OCI-LY7 (cell line): Measurements from ENCODE around the gene ART1. TPM values are rescaled to one million over a fixed set of nuclear protein-coding genes. Genes with fewer than 3 reads are reported as not detected.
"Not testable (repeated sequence)": the region's sequence is repeated elsewhere in the genome, so short reads cannot be mapped to it uniquely, and the experiment has no call there.

Source experiments
- BruUV-seq: library from RNA; stranded (reverse); fragments of 400-500 nt; replicated peaks from 2 replicates; lab custom pipeline; 2021; lab: Mats Ljungman, UMichigan
- CTCF ChIA-PET: fragments of 300-600 bp; sonication (Branson Sonifier 250); formaldehyde crosslinking; loops from one replicate; lab custom pipeline; 2022; ENCODE audit warnings: antibody characterized with exemption; ENCODE audit not compliant: unreplicated experiment; lab: Charles Lee
- POLR2A ChIA-PET: fragments of 300-600 bp; sonication (Branson Sonifier 250); formaldehyde crosslinking; loops from one replicate; lab custom pipeline; 2022; ENCODE audit warnings: antibody characterized with exemption; lab: Charles Lee
- DNase-seq: peaks from one replicate; pipeline ENCODE4 v3.0.0-alpha.2; 2015; ENCODE audit warnings: low spot score
- H2AFZ ChIP-seq: fragments of 200-600 bp; sonication (generic), shearing (Covaris generic); 2 replicates; pipeline ENCODE4 v1.6.1; 2014; ENCODE audit warnings: mild to moderate bottlenecking, antibody characterized with exemption, low read length, moderate library complexity
- H3K27ac ChIP-seq: fragments of 200-600 bp; sonication (generic); 2 replicates; pipeline ENCODE4 v1.5.1; 2014; ENCODE audit warnings: mixed run types, low read depth, mild to moderate bottlenecking, moderate library complexity, low read length, inconsistent platforms; ENCODE audit not compliant: poor library complexity, severe bottlenecking
- H3K36me3 ChIP-seq: fragments of 200-600 bp; sonication (generic); 2 replicates; pipeline ENCODE4 v1.6.1; 2014; ENCODE audit warnings: mild to moderate bottlenecking, antibody characterized with exemption, low read length, moderate library complexity, mixed read lengths; ENCODE audit not compliant: insufficient read depth
- H3K4me1 ChIP-seq: fragments of 200-600 bp; sonication (generic); 2 replicates; pipeline ENCODE4 v1.5.1; 2014; ENCODE audit warnings: mild to moderate bottlenecking, low read length; ENCODE audit not compliant: insufficient read depth, poor library complexity, severe bottlenecking
- H3K4me2 ChIP-seq: fragments of 200-600 bp; sonication (generic); 2 replicates; pipeline ENCODE4 v1.6.1; 2014; ENCODE audit warnings: mild to moderate bottlenecking, low read length
- H3K4me3 ChIP-seq: fragments of 200-600 bp; sonication (generic); 2 replicates; pipeline ENCODE4 v1.5.1; 2014; ENCODE audit warnings: mild to moderate bottlenecking, low read depth, low read length; ENCODE audit not compliant: poor library complexity, severe bottlenecking
- H3K79me2 ChIP-seq: fragments of 200-600 bp; sonication (generic); 2 replicates; pipeline ENCODE4 v1.6.1; 2016; ENCODE audit warnings: low read depth, mild to moderate bottlenecking, low read length, moderate library complexity, mixed read lengths; ENCODE audit not compliant: insufficient read depth
- H3K9me2 ChIP-seq: fragments of 200-600 bp; sonication (generic); 2 replicates; pipeline ENCODE4 v1.6.1; 2016; ENCODE audit warnings: mild to moderate bottlenecking, low read length, mixed read lengths; ENCODE audit not compliant: insufficient read depth
- H3K9me3 ChIP-seq: fragments of 200-600 bp; sonication (generic); 2 replicates; pipeline ENCODE4 v1.6.1; 2014; ENCODE audit warnings: mild to moderate bottlenecking, mixed run types, low read length, mixed read lengths
- H4K20me1 ChIP-seq: fragments of 200-600 bp; sonication (generic); 2 replicates; pipeline ENCODE4 v1.6.1; 2014; ENCODE audit warnings: mild to moderate bottlenecking, antibody characterized with exemption, low read length, moderate library complexity, mixed read lengths; ENCODE audit not compliant: insufficient read depth
- CTCF ChIP-seq: fragments of 200-600 bp; sonication (generic); conservative IDR thresholded peaks from 2 replicates; pipeline ENCODE4 v1.5.1; 2014; ENCODE audit warnings: mild to moderate bottlenecking, antibody characterized with exemption, low read length, moderate library complexity, mixed read lengths
- EZH2phosphoT487 ChIP-seq: fragments of 200-600 bp; sonication (generic); IDR thresholded peaks from 2 replicates; pipeline ENCODE4 v1.6.1; 2018; ENCODE audit warnings: low read depth, borderline replicate concordance, mild to moderate bottlenecking, mixed run types, antibody characterized with exemption, low read length, moderate library complexity, mixed read lengths
- intact Hi-C: fragments of 100-400 bp; cut with micrococcal nuclease; formaldehyde crosslinking; loops from one replicate; pipeline ENCODE4 v1.10.0; 2022; ENCODE audit not compliant: unreplicated experiment
- total RNA-seq, 2 experiments: library from RNA; depleted of rRNA in 1 of 2; stranded (reverse); fragments of >200 nt in 1 of 2; shearing (Covaris generic) in 1 of 2; gene quantifications; 2 replicates each; pipeline ENCODE4 v1.2.3, GENCODE V29; 2014 to 2022

The ART1 gene
- total RNA-seq, 2 experiments from 2014 or later: not detected

GRCh38 chr11:3642071-3642951 lies 2.6 kb upstream of the ART1 start:
- Histone ChIP-seq H2AFZ (no peak overlapping the region), H3K36me3 (no peaks in the 10 kb centered on the region), H3K9me2 (no peaks in the 10 kb centered on the region), H3K27ac (no peak overlapping the region), H3K4me2 (no peak overlapping the region), H3K79me2 (no peaks in the 10 kb centered on the region), H3K4me1 (no peaks in the 10 kb centered on the region), H3K9me3 (no peaks in the 10 kb centered on the region), H3K4me3 (no peak overlapping the region), H4K20me1 (no peaks in the 10 kb centered on the region)
- no TSS peak for BruUV-seq
- no peak for DNase-seq
- TF ChIP-seq EZH2phosphoT487: no peak
- no peak for TF ChIP-seq CTCF
- ChIA-PET CTCF (no interaction called here), POLR2A (no interaction called here)
- intact Hi-C loops: no loop called here

- H2AFZ ChIP-seq, CTCF ChIA-PET, H3K9me3 ChIP-seq, H3K4me3 ChIP-seq, H3K27ac ChIP-seq, H3K4me2 ChIP-seq, intact Hi-C loops, BruUV-seq, DNase-seq, H3K9me2 ChIP-seq, H3K4me1 ChIP-seq, H3K36me3 ChIP-seq, H4K20me1 ChIP-seq, H3K79me2 ChIP-seq: not testable (repeated sequence)
- POLR2A ChIA-PET: interaction anchor here (0.6 kb wide), 1 partner anchor 521 kb away, joined by 5 read pairs; no protein-coding TSS in a partner anchor
These were observed 1.8 kb upstream of the ART1 start for GRCh38 chr11:3643102-3643546.

- H3K79me2 ChIP-seq: no peaks in the 10 kb centered on the region
- BruUV-seq: no TSS peak
- ChIA-PET POLR2A (no interaction called here), CTCF (no interaction called here)
- intact Hi-C loops: no loop called here
- no peaks in the 10 kb centered on the region for H4K20me1 ChIP-seq
- DNase-seq: no peak
- H3K27ac ChIP-seq: no peak overlapping the region
- no peak overlapping the region for H3K4me2 ChIP-seq
- no peak overlapping the region for H3K4me3 ChIP-seq
- no peaks in the 10 kb centered on the region for H3K4me1 ChIP-seq
- H3K9me2 ChIP-seq: no peaks in the 10 kb centered on the region
- H3K9me3 ChIP-seq: no peaks in the 10 kb centered on the region
- no peak overlapping the region for H2AFZ ChIP-seq
- TF ChIP-seq EZH2phosphoT487: no peak
- no peak for TF ChIP-seq CTCF
- H3K36me3 ChIP-seq: no peaks in the 10 kb centered on the region
These were observed 624 bp downstream of the ART1 start for GRCh38 chr11:3645552-3645951.

- H3K4me3 ChIP-seq, H3K79me2 ChIP-seq, H2AFZ ChIP-seq, H3K9me2 ChIP-seq, DNase-seq, H3K27ac ChIP-seq, H3K4me2 ChIP-seq, H3K4me1 ChIP-seq, H3K36me3 ChIP-seq, BruUV-seq, CTCF ChIA-PET, intact Hi-C loops, H3K9me3 ChIP-seq, H4K20me1 ChIP-seq, POLR2A ChIA-PET: not testable (repeated sequence)
These were observed 3.9 kb downstream of the ART1 start for GRCh38 chr11:3648843-3649242.

GRCh38 chr11:3649374-3649773 lies 4.4 kb downstream of the ART1 start:
- H3K9me2 ChIP-seq, H2AFZ ChIP-seq, CTCF ChIA-PET, POLR2A ChIA-PET, H3K4me1 ChIP-seq, H3K36me3 ChIP-seq, BruUV-seq, H3K9me3 ChIP-seq, H3K27ac ChIP-seq, H3K79me2 ChIP-seq, intact Hi-C loops, H4K20me1 ChIP-seq, H3K4me2 ChIP-seq, DNase-seq, H3K4me3 ChIP-seq: not testable (repeated sequence)
